Cardiac muscle cell (in vitro differentiated cells and primary cell): ENCODE measurements around the gene MIGA2. TPM values are rescaled to one million over a fixed set of nuclear protein-coding genes. Genes with fewer than 3 reads are reported as not detected.

Experiments
- DNase-seq, 2 donors: peaks; one replicate each; pipeline versions ENCODE4 v3.0.0 to v3.0.0-alpha.2; 2010 to 2017; ENCODE audit warnings: low read depth in 1 of 2, low spot score in 1 of 2
- H3K27ac ChIP-seq: fragments of 200-600 bp; sonication (generic); 2 replicates; pipeline ENCODE4 v1.5.1; 2016
- H3K27me3 ChIP-seq: fragments of 200-600 bp; sonication (generic); 2 replicates; pipeline ENCODE4 v1.6.0; 2016; ENCODE audit warnings: control low read depth
- H3K36me3 ChIP-seq: fragments of 200-600 bp; sonication (generic); 2 replicates; pipeline ENCODE4 v1.5.1; 2016; ENCODE audit warnings: control low read depth
- H3K4me1 ChIP-seq: fragments of 200-600 bp; sonication (generic); 2 replicates; pipeline ENCODE4 v1.8.1; 2017; ENCODE audit warnings: low read depth, mild to moderate bottlenecking, mixed run types
- H3K4me3 ChIP-seq: fragments of 200-600 bp; sonication (generic); 2 replicates; pipeline ENCODE4 v1.5.1; 2016; ENCODE audit warnings: mild to moderate bottlenecking
- H3K9me3 ChIP-seq: fragments of 200-600 bp; sonication (generic); 2 replicates; pipeline ENCODE4 v1.5.1; 2017; ENCODE audit warnings: low read depth, mild to moderate bottlenecking, control low read depth
- polyA plus RNA-seq: library from polyadenylated mRNA; unstranded; fragments of >200 nt; fragmentation: Nextera tagmentation; extraction: Ambion mirVana; gene quantifications from 2 replicates; pipeline ENCODE4 v1.2.1, GENCODE V29; 2016
- total RNA-seq: library from RNA; depleted of rRNA; stranded (reverse); fragments of >200 nt; gene quantifications from 2 replicates; pipeline ENCODE4 v1.2.3, GENCODE V29; 2016
- TF ChIP-seq, protein P1 (sequence below): IDR thresholded peaks from 2 replicates; pipeline ENCODE4 v1.5.1; 2012; ENCODE audit warnings: low read depth, mild to moderate bottlenecking, low read length

Gene MIGA2
- total and polyA plus RNA-seq, 2 experiments from 2014 or later: 48.7 to 69.8 TPM

DNA sequence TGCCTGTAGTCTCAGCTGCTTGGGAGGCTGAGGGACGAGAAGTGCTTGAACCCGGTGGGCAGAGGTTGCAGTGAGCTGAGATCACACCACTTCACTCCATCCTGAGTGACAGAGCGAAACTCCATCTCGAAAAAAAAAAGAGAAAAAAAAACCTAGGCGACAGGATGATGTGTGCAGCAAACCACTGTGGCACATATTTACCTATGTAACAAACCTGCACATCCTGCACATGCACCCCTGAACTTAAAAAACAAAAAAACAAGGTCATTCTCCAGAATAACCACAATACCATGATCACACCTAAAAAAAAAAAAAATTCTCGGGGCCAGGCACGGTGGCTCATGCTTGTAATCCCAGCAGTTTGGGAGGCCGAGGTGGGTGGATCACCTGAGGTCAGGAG, 37.0 kb downstream of the MIGA2 start:
- no peaks in the 10 kb centered on the region for H3K27me3 ChIP-seq
- H3K4me3 ChIP-seq: no peak overlapping the region
- no peaks in the 10 kb centered on the region for H3K9me3 ChIP-seq
- no peak for DNase-seq
- TF ChIP-seq, protein P1, sequence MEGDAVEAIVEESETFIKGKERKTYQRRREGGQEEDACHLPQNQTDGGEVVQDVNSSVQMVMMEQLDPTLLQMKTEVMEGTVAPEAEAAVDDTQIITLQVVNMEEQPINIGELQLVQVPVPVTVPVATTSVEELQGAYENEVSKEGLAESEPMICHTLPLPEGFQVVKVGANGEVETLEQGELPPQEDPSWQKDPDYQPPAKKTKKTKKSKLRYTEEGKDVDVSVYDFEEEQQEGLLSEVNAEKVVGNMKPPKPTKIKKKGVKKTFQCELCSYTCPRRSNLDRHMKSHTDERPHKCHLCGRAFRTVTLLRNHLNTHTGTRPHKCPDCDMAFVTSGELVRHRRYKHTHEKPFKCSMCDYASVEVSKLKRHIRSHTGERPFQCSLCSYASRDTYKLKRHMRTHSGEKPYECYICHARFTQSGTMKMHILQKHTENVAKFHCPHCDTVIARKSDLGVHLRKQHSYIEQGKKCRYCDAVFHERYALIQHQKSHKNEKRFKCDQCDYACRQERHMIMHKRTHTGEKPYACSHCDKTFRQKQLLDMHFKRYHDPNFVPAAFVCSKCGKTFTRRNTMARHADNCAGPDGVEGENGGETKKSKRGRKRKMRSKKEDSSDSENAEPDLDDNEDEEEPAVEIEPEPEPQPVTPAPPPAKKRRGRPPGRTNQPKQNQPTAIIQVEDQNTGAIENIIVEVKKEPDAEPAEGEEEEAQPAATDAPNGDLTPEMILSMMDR: no peak
- no peaks in the 10 kb centered on the region for H3K4me1 ChIP-seq
- no peak overlapping the region for H3K27ac ChIP-seq
- peaks cover 2% of the 10 kb centered on the region for H3K36me3 ChIP-seq

GRCh38 chr9:129074106-129074505, 37.7 kb downstream of the MIGA2 start:
- Histone ChIP-seq H3K27me3 (no peaks in the 10 kb centered on the region), H3K36me3 (no peaks in the 10 kb centered on the region), H3K27ac (no peak overlapping the region), H3K4me3 (no peak overlapping the region), H3K4me1 (no peaks in the 10 kb centered on the region), H3K9me3 (no peaks in the 10 kb centered on the region)
- TF ChIP-seq, protein P1: no peak
- no peak for DNase-seq

GRCh38 chr9:129075996-129076639, 39.7 kb downstream of the MIGA2 start:
- Histone ChIP-seq H3K4me3 (no peak overlapping the region), H3K27ac (no peak overlapping the region), H3K27me3 (no peaks in the 10 kb centered on the region), H3K9me3 (no peaks in the 10 kb centered on the region), H3K36me3 (no peaks in the 10 kb centered on the region), H3K4me1 (no peaks in the 10 kb centered on the region)
- no peak for DNase-seq
- TF ChIP-seq, protein P1: no peak

DNA sequence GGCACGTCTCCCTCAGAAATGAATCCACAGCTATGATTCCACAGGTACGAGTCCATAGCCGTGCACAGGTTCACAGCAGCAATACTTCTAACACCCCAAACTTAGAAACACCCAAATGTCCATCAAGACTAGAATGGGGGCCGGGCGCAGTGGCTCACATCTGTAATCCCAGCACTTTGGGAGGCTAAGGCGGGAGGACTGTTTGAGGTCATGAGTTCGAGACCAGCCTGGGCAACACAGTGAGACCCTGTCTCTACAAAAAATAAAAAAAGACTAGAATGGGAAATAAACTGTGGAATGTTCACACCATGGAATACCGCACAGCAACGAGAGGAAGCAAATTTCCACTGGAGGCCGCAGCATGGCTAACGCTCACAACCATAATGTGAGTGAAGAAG, 40.2 kb downstream of the MIGA2 start:
- no peak overlapping the region for H3K27ac ChIP-seq
- H3K27me3 ChIP-seq: no peaks in the 10 kb centered on the region
- H3K36me3 ChIP-seq: no peaks in the 10 kb centered on the region
- H3K4me1 ChIP-seq: no peaks in the 10 kb centered on the region
- no peaks in the 10 kb centered on the region for H3K9me3 ChIP-seq
- TF ChIP-seq, protein P1: no peak
- no peak for DNase-seq
- H3K4me3 ChIP-seq: no peak overlapping the region

DNA sequence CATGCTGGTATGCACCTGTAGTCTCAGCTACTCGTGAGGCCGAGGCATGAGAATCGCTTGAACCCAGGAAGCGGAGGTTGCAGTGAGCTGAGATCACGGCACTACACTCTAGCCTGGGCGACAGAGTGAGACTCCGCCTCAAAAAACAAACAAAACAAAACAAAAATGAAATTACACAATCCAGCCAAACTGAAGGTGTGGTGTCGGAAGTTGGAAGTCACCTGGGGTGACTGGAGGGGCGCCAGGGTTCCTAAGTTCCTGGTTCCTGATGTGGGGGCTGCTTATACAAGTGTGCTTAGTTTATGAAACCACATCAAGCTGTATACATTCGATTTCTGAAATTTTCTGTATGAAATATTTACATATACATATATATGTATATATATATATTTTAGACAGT, 40.8 kb downstream of the MIGA2 start:
- Histone ChIP-seq H3K4me3 (no peak overlapping the region), H3K36me3 (no peaks in the 10 kb centered on the region), H3K4me1 (peaks cover 6% of the 10 kb centered on the region), H3K27me3 (no peaks in the 10 kb centered on the region), H3K27ac (no peak overlapping the region), H3K9me3 (no peaks in the 10 kb centered on the region)
- DNase-seq: no peak
- TF ChIP-seq, protein P1: no peak
